GM18873 (cell line): ENCODE data around the gene TMF1.

Experiments used
- ATAC-seq: cut with Tn5 transposase; IDR thresholded peaks from one replicate; pipeline ENCODE4 v1.9.1; 2021; ENCODE audit warnings: mild to moderate bottlenecking, moderate library complexity, moderate number of reproducible peaks; ENCODE audit not compliant: unreplicated experiment, low FRiP score

TMF1 gene

GRCh38 chr3:69082361-69082760 is 30.2 kb upstream of the TMF1 start:
- ATAC-seq, result no peak

GRCh38 chr3:69081583-69082262 is 29.6 kb upstream of the TMF1 start:
- ATAC-seq, result no peak

GRCh38 chr3:69080233-69080920 is 28.2 kb upstream of the TMF1 start, which contains the start of gene UBA3:
Gene UBA3 (minus strand): TSS chr3:69080365. CDS start chr3:69080353, 12 bp downstream.
- ATAC-seq, result peak; percentile 30

DNA sequence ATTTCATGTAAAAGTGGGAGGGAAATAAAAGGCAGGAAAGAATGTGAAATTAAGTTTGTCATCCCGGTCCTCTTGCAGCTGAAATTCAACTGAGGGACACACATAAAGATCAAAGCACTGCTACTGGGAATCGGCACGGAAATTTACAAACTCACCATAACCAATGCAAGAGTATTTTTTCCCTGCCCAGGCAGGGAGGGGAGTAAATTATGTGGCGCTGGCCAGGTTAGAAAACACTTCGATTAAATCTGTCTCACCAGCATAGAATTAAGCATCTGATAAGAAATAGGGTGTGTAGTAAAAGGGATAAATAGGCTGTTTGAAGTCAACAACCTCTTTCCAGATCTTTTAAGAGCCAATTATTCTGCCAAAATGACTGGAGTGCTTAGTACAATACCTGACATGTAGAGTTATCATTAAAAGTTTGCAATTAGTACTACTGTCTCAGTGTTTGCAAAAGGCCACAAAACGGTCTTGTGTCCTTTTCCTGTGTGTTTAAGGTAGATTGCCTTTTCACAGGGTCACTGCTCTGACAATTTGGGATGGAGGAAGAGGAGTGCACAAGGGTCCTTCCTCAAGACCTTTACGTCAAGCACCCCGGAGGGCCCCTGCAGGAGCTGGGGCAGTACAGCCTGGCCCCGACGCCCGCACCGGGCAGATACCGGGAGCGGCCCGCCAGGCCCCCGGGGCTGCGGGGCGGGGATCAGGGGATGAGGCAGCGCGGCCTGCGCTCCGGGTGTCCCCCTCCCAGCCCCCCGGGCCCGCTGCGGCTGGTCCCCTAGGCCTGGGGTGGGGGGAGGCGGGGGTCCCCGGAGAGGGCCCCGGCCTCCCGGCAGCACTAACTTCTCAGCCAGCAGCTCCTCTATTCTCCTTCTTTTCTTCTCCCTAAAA is 27.4 kb upstream of the TMF1 start:
- no peak for ATAC-seq

GRCh38 chr3:69072928-69073327 is 20.8 kb upstream of the TMF1 start:
- no peak for ATAC-seq

GRCh38 chr3:69066121-69066520 is 14.0 kb upstream of the TMF1 start:
- ATAC-seq, result no peak

GRCh38 chr3:69065318-69065964 is 13.3 kb upstream of the TMF1 start:
- no peak for ATAC-seq

- ATAC-seq, result no peak
These were observed 11.5 kb upstream of the TMF1 start for GRCh38 chr3:69063636-69064035.

DNA sequence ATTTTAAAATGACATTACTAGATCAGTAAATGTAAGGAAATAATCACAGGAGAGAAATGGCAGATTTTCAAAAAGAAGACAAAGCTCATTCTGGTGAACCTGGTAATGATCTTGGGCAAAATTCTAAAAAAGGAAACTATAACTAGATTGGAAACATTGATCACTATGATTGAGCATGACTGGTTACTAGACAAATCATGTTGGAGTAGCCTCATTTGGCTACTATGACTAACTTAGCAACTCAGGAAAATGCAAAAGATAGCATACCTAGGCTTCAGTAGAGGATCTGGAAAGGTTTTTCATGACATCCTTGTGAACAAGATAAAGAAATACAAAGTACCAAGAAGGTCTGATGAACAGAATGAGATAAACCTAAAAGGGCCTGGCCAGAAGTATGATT is 7.6 kb upstream of the TMF1 start:
- ATAC-seq, result no peak

DNA sequence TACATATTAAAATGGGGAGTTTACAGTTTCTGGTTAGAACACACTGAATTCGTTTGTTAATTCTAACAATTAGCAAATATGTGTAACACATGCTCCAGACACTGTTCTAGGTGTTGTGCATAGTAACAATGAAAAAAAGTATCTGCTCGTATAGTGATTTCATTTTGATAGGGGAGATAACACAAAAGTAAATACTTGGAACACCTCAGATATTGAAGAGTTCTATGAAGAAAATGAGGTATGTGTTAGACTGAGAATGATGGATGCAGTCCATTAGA is 6.8 kb upstream of the TMF1 start:
- no peak for ATAC-seq

DNA sequence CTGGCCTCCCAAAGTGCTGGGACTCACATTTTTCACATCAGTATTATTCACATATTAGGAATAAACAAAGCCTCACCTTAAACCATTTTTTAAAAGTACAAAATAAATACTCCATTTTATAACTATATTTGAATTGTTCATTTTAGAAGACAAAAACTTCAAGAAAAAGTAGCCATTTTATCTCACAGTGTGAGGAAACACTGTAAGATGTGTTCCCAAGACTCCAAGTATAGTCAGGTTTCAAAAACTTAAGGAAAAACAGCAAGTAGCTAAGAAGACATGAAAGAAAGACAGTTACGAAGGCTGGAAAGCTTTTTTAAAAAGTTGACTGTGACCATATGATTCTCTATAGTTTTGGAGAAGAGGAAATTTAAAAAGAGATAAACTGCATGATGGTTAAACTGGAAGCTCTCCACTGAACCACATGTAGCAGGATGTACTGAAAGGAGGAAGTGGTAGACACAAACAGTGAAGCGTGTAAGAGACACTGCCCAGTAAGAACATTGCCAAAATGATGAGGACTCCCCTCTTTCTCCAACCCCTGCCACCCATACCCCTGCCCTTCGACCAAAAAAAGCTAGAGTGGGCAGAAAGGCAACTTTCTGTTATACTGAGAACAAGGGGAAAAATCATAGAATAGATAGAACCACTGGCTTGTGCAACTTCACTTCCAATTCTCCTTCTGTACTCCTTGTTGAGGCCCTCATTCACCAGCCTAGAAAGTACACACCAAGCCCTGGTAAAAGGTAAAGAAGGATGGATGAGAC is 6.2 kb upstream of the TMF1 start:
- ATAC-seq, result peak; percentile 93

DNA sequence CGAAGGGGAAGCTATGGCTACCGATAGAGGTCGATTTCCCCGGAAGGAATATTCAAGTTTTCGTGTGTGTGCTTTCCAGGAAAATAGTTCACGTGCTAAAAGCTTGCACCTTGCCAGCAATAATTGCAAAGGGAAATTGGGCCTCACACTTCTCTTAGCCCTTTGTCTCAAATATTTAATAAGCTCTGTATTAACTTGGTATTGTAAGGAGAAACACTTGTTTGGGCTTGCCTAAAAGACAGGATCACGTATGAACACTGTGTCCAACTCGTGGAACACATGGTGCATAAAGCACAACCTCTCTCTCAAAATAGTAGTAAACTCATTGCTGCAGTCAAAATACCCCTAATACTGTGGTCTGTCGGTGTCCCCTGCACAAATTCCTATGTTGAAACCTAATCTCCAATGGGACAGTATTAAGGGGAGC is 352 bp upstream of the TMF1 start:
- ATAC-seq, result no peak

DNA sequence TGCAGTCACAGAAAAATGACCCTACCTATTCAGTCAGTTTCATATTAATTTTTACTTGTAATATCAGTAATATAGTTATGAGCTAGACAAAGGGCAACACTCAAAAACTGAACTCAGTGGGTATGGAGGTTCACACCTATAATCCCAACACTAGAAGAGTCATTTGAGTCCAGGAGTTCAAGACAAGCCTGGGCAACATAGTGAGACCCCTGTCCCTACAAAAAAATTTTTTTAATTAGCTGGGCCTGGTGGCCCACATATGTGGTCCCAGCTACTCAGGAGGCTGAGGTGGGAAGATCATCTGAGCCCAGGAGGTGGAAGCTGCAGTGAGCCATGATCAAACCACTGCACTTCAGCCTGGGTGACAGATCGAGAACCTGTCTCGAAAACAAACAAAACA is 3.1 kb downstream of the TMF1 start:
- no peak for ATAC-seq

DNA sequence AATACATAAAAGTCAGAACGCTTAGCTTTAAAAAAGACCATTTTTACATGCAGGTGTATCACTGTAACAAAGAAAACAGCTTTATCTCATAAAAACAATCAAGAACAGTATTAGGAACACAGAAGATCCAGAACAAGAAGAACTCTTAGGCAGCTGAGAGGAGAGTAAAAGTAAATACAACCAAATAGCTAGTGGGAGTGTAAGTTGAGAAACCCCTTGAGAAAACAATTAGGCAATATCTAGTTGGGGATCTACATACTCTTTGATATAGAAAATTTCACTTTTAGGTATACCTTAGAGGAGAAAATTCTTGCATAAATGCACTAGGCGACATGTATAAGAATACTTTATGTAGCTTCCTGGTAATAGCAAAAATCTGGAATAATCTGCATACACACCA is 7.5 kb downstream of the TMF1 start:
- no peak for ATAC-seq

- no peak for ATAC-seq
These were observed 18.7 kb downstream of the TMF1 start for GRCh38 chr3:69033470-69033869.

DNA sequence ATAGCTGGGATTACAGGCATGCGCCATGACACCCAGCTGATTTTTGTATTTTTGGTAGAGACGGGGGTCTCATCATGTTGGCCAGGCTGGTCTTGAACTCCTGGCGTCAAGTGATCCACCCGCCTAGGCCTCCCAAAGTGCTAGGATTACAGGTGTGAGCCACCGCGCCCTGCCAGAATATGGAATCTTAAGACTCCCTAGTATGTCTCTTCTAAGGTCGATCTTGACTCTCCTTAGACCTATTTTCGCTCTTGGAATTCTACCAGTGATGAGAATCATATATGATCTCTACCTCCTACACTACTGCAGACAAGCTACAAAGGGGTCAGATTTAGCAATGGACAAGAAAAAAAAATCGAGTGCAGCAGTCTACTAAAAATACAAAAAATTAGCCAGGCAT is 19.4 kb downstream of the TMF1 start:
- no peak for ATAC-seq

DNA sequence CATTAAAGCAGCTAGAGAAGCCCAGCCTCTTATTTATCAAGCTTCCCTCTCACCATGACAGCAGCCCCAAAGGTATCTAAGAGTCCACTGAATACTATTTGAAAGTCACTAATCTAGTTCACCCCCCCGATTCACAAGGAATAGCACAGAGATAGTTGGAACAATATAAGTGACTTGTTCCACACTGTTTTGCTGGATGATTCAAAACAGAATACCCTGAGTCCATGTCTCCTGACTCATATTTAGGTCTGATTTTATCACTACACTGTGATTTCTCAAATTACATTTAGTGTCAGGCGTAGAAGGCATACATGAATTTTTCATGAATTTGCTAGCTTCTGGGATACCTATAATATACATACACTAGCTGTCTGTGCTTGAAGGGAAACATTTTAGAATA is 20.0 kb downstream of the TMF1 start:
- no peak for ATAC-seq

- no peak for ATAC-seq
These were observed 20.5 kb downstream of the TMF1 start for GRCh38 chr3:69031635-69032034.

- no peak for ATAC-seq
These were observed 31.3 kb downstream of the TMF1 start for GRCh38 chr3:69020857-69021256.

- no peak for ATAC-seq
These were observed 31.7 kb downstream of the TMF1 start for GRCh38 chr3:69020424-69020823.
